B cell (primary cell): Measurements from ENCODE around the gene PTPN14. TPM values are rescaled to one million over a fixed set of nuclear protein-coding genes. Genes with fewer than 3 reads are reported as not detected.

ENCODE experiments used
- ATAC-seq: fragments of 200-7000 bp; cut with Tn5 transposase; one replicate; pipeline ENCODE4 v1.10.0; 2021; ENCODE audit warnings: low read depth, mild to moderate bottlenecking, moderate number of reproducible peaks, moderate library complexity
- CTCF ChIA-PET: fragments of 350-600 bp; sonication (Branson Sonifier 250); formaldehyde crosslinking; loops from one replicate; lab custom pipeline; 2021; ENCODE audit warnings: antibody characterized with exemption, inconsistent platforms; lab: Charles Lee
- POLR2A ChIA-PET: fragments of 350-600 bp; sonication (Branson Sonifier 250); formaldehyde crosslinking; loops from one replicate; lab custom pipeline; 2021; ENCODE audit warnings: antibody characterized with exemption; lab: Charles Lee
- DNase-seq: peaks from one replicate; pipeline ENCODE4 v3.0.0; 2013
- H2AFZ ChIP-seq: 2 replicates; pipeline ENCODE4 v1.6.1; 2012; ENCODE audit warnings: mild to moderate bottlenecking, low read depth, low read length; ENCODE audit not compliant: insufficient read depth, poor library complexity, severe bottlenecking
- H3K27ac ChIP-seq, 2 donors: 1 replicate in 1 of 2; 2 replicates in 1 of 2; pipeline ENCODE4 v1.5.1; 2012 to 2013; ENCODE audit warnings: low read length in 2 of 2, mild to moderate bottlenecking in 2 of 2, moderate library complexity in 1 of 2
- H3K27me3 ChIP-seq, 4 experiments: fragments of 200-600 bp in 1 of 4; sonication (generic) in 1 of 4; replicated peaks in 1 of 4; 1 replicate in 2 of 4; 2 replicates in 2 of 4; pipeline versions ENCODE4 v1.6.1 to v1.7.0; 2013 to 2016; ENCODE audit warnings: low read length in 3 of 4, mild to moderate bottlenecking in 2 of 4, mixed read lengths in 1 of 4, moderate library complexity in 1 of 4; ENCODE audit not compliant: insufficient read depth in 4 of 4, control insufficient read depth in 3 of 4; ENCODE audit errors: control extremely low read depth in 1 of 4
- H3K36me3 ChIP-seq, 2 experiments: replicated peaks in 1 of 2; 1 replicate in 1 of 2; 2 replicates in 1 of 2; pipeline versions ENCODE4 v1.6.1 to v1.7.1; 2013; ENCODE audit warnings: low read length in 1 of 2; ENCODE audit not compliant: insufficient read depth in 2 of 2, control insufficient read depth in 1 of 2; ENCODE audit errors: control extremely low read depth in 1 of 2, extremely low read depth in 1 of 2
- H3K4me1 ChIP-seq, 2 donors: fragments of 200-600 bp in 1 of 2; sonication (generic) in 1 of 2; 1 replicate in 1 of 2; 2 replicates in 1 of 2; pipeline versions ENCODE4 v1.5.1 to v1.6.1; 2013 to 2017; ENCODE audit warnings: low read length in 2 of 2; ENCODE audit not compliant: control insufficient read depth in 2 of 2, insufficient read depth in 2 of 2
- H3K4me2 ChIP-seq: replicated peaks from 2 replicates; pipeline ENCODE3; 2012; ENCODE audit warnings: mild to moderate bottlenecking, low read depth, low read length; ENCODE audit not compliant: poor library complexity, severe bottlenecking
- H3K4me3 ChIP-seq, 5 experiments: fragments of 200-600 bp in 1 of 5; sonication (generic) in 1 of 5; 1 replicate in 3 of 5; 2 replicates in 2 of 5; pipeline versions ENCODE4 v1.5.1 to v1.7.0; 2011 to 2016; ENCODE audit warnings: low read length in 4 of 5, mild to moderate bottlenecking in 4 of 5, low read depth in 2 of 5, control low read depth in 1 of 5, moderate library complexity in 1 of 5; ENCODE audit not compliant: insufficient read depth in 1 of 5; ENCODE audit errors: control extremely low read depth in 1 of 5, extremely low read depth in 1 of 5
- H3K79me2 ChIP-seq: fragments of 200-600 bp; sonication (generic); one replicate; pipeline ENCODE4 v1.6.0; 2016; ENCODE audit warnings: low read length; ENCODE audit not compliant: control insufficient read depth, insufficient read depth
- H3K9ac ChIP-seq: fragments of 200-600 bp; sonication (generic); 2 replicates; pipeline ENCODE4 v1.6.1; 2017; ENCODE audit warnings: mild to moderate bottlenecking, low read length, moderate library complexity
- H3K9me3 ChIP-seq, 3 donors: one replicate each; pipeline versions ENCODE4 v1.6.1 to v1.7.1; 2013; ENCODE audit warnings: low read length in 2 of 3; ENCODE audit not compliant: control insufficient read depth in 2 of 3, insufficient read depth in 1 of 3; ENCODE audit errors: control extremely low read depth in 1 of 3
- H4K20me1 ChIP-seq: 2 replicates; pipeline ENCODE4 v1.6.0; 2012; ENCODE audit warnings: mild to moderate bottlenecking, low read length; ENCODE audit not compliant: insufficient read depth, control insufficient read depth, poor library complexity, severe bottlenecking
- H3K27ac Mint-ChIP-seq: one replicate; pipeline ENCODE4 v1.8.0; 2021; ENCODE audit warnings: mixed read lengths
- H3K27me3 Mint-ChIP-seq: one replicate; pipeline ENCODE4 v1.8.0; 2021; ENCODE audit warnings: mixed read lengths
- H3K4me1 Mint-ChIP-seq: one replicate; pipeline ENCODE4 v1.8.0; 2021; ENCODE audit warnings: mixed read lengths
- H3K4me3 Mint-ChIP-seq: one replicate; pipeline ENCODE4 v1.8.0; 2021; ENCODE audit warnings: mixed read lengths
- H3K9me3 Mint-ChIP-seq: one replicate; pipeline ENCODE4 v1.8.0; 2022; ENCODE audit warnings: mixed read lengths; ENCODE audit not compliant: insufficient read depth
- CTCF ChIP-seq: fragments of 200-600 bp; IDR thresholded peaks from one replicate; pipeline ENCODE4 v1.8.0; 2022; ENCODE audit warnings: antibody characterized with exemption, mild to moderate bottlenecking
- EZH2 ChIP-seq: IDR thresholded peaks from 2 replicates; pipeline ENCODE4 v1.6.1; 2012; ENCODE audit warnings: borderline replicate concordance, low read depth, mild to moderate bottlenecking, moderate library complexity, low read length; ENCODE audit not compliant: insufficient read depth, poor library complexity, severe bottlenecking
- WGBS: methylation state at CpG from one replicate; pipeline ENCODE4 v1.1.5; 2013; ENCODE audit warnings: missing lambda C conversion rate; ENCODE audit not compliant: insufficient coverage; 5-methylcytosine and 5-hydroxymethylcytosine counted together
- intact Hi-C: fragments of 100-400 bp; cut with micrococcal nuclease; formaldehyde crosslinking; loops from one replicate; pipeline ENCODE4 v1.10.0; 2022
- polyA plus RNA-seq: library from polyadenylated mRNA; depleted of rRNA; stranded (reverse); fragments of >200 nt; gene quantifications from 2 replicates; pipeline ENCODE4 v1.2.3, GENCODE V29; 2012
- total RNA-seq, 2 donors: library from RNA; stranded (reverse); fragments of 120-200 nt in 1 of 2; gene quantifications; 1 replicate in 1 of 2; 2 replicates in 1 of 2; pipeline versions ENCODE4 v1.2.3 to v1.2.4, GENCODE V29; 2013 to 2022

PTPN14 gene
- total and polyA plus RNA-seq, 2 donors (not counting 1 experiment from before 2014, with no cell fraction given): under 0.01 TPM; not detected in 1

GRCh38 chr1:214506972-214507431, 44.4 kb downstream of the PTPN14 start:
- Histone ChIP-seq H3K4me2 (no peak overlapping the region), H3K4me3 (no peak overlapping the region), H2AFZ (no peak overlapping the region), H3K36me3 (no peaks in the 10 kb centered on the region), H3K27me3 (no peaks in the 10 kb centered on the region), H3K79me2 (no peaks in the 10 kb centered on the region), H3K4me1 (no peaks in the 10 kb centered on the region), H3K9me3 (no peaks in the 10 kb centered on the region), H4K20me1 (no peaks in the 10 kb centered on the region), H3K9ac (no peak overlapping the region), H3K27ac (no peak overlapping the region)
- ChIA-PET CTCF (no interaction called here), POLR2A (no interaction called here)
- H3K4me3 Mint-ChIP-seq: no peak overlapping the region
- no peaks in the 10 kb centered on the region for H3K27me3 Mint-ChIP-seq
- no peaks in the 10 kb centered on the region for H3K4me1 Mint-ChIP-seq
- DNase-seq (no peak), ATAC-seq (no peak)
- intact Hi-C loops: no loop called here
- H3K9me3 Mint-ChIP-seq: no peaks in the 10 kb centered on the region
- H3K27ac Mint-ChIP-seq: no peak overlapping the region
- no CpG with 5 or more reads among the region's 2 CpGs for WGBS
- TF ChIP-seq EZH2 (no peak), CTCF (no peak)

DNA sequence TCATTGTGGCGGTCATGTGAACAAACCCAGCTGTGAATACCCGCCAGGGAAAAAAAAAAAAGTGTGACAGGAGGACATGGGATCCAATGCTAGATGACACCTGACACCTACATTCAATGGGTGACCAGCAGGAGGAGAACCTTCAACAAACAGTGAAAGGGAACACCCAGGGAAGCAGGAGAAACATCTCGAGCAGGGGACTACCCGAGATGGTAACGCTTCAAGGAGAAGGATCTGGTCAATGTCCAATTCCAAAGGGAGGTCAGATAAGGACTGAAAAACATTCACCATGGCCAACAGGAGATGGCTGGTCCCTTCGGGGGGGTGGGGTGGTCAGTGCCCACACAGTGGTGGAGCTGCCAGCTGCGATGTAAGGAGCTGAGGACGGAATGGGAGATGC, 46.3 kb downstream of the PTPN14 start:
- Mint-ChIP-seq H3K27ac (no peak overlapping the region), H3K27me3 (no peaks in the 10 kb centered on the region), H3K9me3 (no peaks in the 10 kb centered on the region), H3K4me3 (no peak overlapping the region), H3K4me1 (no peaks in the 10 kb centered on the region)
- Histone ChIP-seq H3K79me2 (no peaks in the 10 kb centered on the region), H2AFZ (no peak overlapping the region), H3K9ac (no peak overlapping the region), H3K4me3 (no peak overlapping the region), H3K9me3 (no peaks in the 10 kb centered on the region), H4K20me1 (no peaks in the 10 kb centered on the region), H3K4me2 (no peak overlapping the region), H3K27ac (no peak overlapping the region), H3K36me3 (no peaks in the 10 kb centered on the region), H3K27me3 (no peaks in the 10 kb centered on the region), H3K4me1 (no peaks in the 10 kb centered on the region)
- ATAC-seq: no peak
- 92% methylated on average over 6 of the region's 8 CpGs for WGBS
- intact Hi-C loops: no loop called here
- CTCF ChIA-PET: no interaction called here
- no peak for DNase-seq
- POLR2A ChIA-PET: no interaction called here
- TF ChIP-seq CTCF: no peak
- TF ChIP-seq EZH2: no peak
